Smooth muscle cell (in vitro differentiated cells): Measurements from ENCODE around the gene CYB5B. TPM values are rescaled to one million over a fixed set of nuclear protein-coding genes. Genes with fewer than 3 reads are reported as not detected.

ENCODE experiments used
- DNase-seq: peaks from one replicate; lab custom pipeline; 2025; ENCODE audit not compliant: unreplicated experiment; lab: John Stamatoyannopoulos, UW
- H2AFZ ChIP-seq: fragments of 200-600 bp; sonication (generic); 2 replicates; pipeline ENCODE4 v1.6.0; 2016; ENCODE audit warnings: antibody characterized with exemption, low read depth, mild to moderate bottlenecking
- H3F3A ChIP-seq: fragments of 200-600 bp; sonication (generic); 2 replicates; pipeline ENCODE4 v1.6.0; 2017; ENCODE audit warnings: antibody characterized with exemption, low read depth
- H3K27ac ChIP-seq: fragments of 200-600 bp; sonication (generic); 2 replicates; pipeline ENCODE4 v1.5.1; 2016; ENCODE audit warnings: low read depth, mild to moderate bottlenecking
- H3K27me3 ChIP-seq: fragments of 200-600 bp; sonication (generic); 2 replicates; pipeline ENCODE4 v1.6.1; 2016; ENCODE audit warnings: low read depth, mild to moderate bottlenecking
- H3K36me3 ChIP-seq: fragments of 200-600 bp; sonication (generic); 2 replicates; pipeline ENCODE4 v1.5.1; 2016; ENCODE audit warnings: low read depth
- H3K4me1 ChIP-seq: fragments of 200-600 bp; sonication (generic); 2 replicates; pipeline ENCODE4 v1.5.1; 2016; ENCODE audit warnings: low read depth
- H3K4me2 ChIP-seq: fragments of 200-600 bp; sonication (generic); 2 replicates; pipeline ENCODE4 v1.6.0; 2016; ENCODE audit warnings: mild to moderate bottlenecking
- H3K4me3 ChIP-seq: fragments of 200-600 bp; sonication (generic); 2 replicates; pipeline ENCODE4 v1.5.1; 2016; ENCODE audit warnings: mild to moderate bottlenecking
- H3K79me2 ChIP-seq: fragments of 200-600 bp; sonication (generic); 2 replicates; pipeline ENCODE4 v1.6.0; 2016; ENCODE audit warnings: low read depth, mild to moderate bottlenecking
- H3K9ac ChIP-seq: fragments of 200-600 bp; sonication (generic); 2 replicates; pipeline ENCODE4 v1.6.0; 2016; ENCODE audit warnings: low read depth
- H3K9me3 ChIP-seq: fragments of 200-600 bp; sonication (generic); replicated peaks from 2 replicates; pipeline ENCODE4 v1.5.1; 2016; ENCODE audit warnings: low read depth
- H4K20me1 ChIP-seq: fragments of 200-600 bp; sonication (generic); 2 replicates; pipeline ENCODE4 v1.6.0; 2016; ENCODE audit warnings: low read depth
- WGBS: methylation state at CpG from one replicate; pipeline ENCODE4 v1.1.7; 2016; ENCODE audit warnings: low lambda C conversion rate; 5-methylcytosine and 5-hydroxymethylcytosine counted together
- polyA plus RNA-seq: library from polyadenylated mRNA; unstranded; fragments of >200 nt; fragmentation: Nextera tagmentation; extraction: Ambion mirVana; gene quantifications from 2 replicates; pipeline ENCODE4 v1.2.1, GENCODE V29; 2016
- total RNA-seq: library from RNA; depleted of rRNA; stranded (reverse); fragments of >200 nt; gene quantifications from 2 replicates; pipeline ENCODE4 v1.2.3, GENCODE V29; 2014
- TF ChIP-seq, protein P1 (sequence below): fragments of 200-600 bp; sonication (generic); IDR thresholded peaks from 2 replicates; pipeline ENCODE4 v1.5.1; 2017; ENCODE audit warnings: borderline replicate concordance, mild to moderate bottlenecking, antibody characterized with exemption; ENCODE audit not compliant: insufficient read depth, poor library complexity, severe bottlenecking

Gene CYB5B
- total and polyA plus RNA-seq, 2 experiments from 2014 or later: 64.0 to 99.8 TPM

DNA sequence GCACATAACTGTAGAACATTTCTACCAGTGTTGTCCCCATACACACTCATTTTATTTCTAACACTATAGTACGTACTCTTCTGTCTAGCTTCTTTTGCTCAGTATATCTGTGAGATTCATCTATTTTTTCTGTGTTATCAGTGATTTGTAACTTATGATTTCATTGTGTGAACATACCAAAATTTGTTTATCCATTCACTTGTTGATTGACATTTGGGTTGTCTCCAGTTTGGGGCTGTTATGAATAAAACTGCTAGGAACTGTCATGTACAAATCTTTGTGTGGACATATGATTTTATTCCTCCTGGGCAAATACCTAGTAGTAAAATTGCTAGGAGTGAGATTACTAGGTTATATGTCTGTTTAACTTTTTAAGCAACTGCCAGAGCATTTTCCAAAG is 9.6 kb downstream of the CYB5B start:
- Histone ChIP-seq H3F3A (no peaks in the 10 kb centered on the region), H3K4me1 (no peaks in the 10 kb centered on the region), H3K4me3 (no peak overlapping the region), H3K36me3 (peaks cover 4% of the 10 kb centered on the region), H2AFZ (no peak overlapping the region), H3K27ac (no peak overlapping the region), H3K9me3 (no peaks in the 10 kb centered on the region), H3K4me2 (no peak overlapping the region), H3K27me3 (no peaks in the 10 kb centered on the region), H3K79me2 (peaks cover 78% of the 10 kb centered on the region), H3K9ac (no peak overlapping the region), H4K20me1 (peaks cover 24% of the 10 kb centered on the region)
- TF ChIP-seq, protein P1, sequence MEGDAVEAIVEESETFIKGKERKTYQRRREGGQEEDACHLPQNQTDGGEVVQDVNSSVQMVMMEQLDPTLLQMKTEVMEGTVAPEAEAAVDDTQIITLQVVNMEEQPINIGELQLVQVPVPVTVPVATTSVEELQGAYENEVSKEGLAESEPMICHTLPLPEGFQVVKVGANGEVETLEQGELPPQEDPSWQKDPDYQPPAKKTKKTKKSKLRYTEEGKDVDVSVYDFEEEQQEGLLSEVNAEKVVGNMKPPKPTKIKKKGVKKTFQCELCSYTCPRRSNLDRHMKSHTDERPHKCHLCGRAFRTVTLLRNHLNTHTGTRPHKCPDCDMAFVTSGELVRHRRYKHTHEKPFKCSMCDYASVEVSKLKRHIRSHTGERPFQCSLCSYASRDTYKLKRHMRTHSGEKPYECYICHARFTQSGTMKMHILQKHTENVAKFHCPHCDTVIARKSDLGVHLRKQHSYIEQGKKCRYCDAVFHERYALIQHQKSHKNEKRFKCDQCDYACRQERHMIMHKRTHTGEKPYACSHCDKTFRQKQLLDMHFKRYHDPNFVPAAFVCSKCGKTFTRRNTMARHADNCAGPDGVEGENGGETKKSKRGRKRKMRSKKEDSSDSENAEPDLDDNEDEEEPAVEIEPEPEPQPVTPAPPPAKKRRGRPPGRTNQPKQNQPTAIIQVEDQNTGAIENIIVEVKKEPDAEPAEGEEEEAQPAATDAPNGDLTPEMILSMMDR: no peak
- WGBS: 95% methylated on average over 1 of the region's 1 CpG
- DNase-seq: no peak

DNA sequence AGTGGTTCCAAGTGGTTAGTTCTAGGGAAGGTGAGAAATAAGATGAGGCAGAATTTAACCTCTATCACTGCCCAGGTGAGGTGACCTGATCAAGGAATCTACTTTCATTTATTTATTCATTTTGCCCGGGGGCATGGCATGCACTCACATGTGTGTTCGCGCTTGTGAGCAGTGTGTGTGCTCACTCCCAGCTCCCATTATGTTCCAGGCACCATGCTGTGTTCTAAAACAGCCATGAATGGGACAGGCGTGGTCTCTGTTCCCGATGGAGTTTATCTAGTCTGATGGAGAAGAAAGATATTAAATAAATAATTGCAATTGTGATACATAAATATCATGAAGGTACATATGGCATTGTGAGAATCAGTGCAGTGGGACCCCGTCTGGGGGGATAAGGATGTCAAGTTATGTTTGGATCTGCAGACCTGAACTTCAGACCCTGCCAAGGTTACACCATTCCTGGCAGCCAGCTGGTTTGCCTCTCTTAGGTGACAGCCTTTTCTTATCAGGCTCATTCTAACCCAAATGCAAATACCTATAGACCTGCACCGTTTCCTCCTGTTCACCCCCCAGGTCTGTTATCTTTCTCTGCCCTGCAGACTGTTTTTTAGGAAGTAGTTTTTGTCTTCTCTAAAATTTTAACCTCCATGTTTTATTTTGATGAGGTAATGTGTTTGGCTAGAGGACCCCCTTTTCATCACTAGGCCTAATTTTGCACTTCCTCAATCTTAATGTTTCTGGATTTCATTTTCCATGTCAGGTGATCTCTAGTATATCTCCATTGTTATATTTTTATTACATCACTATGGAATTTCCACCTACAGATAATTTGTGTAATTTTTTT is 11.8 kb downstream of the CYB5B start:
- H3K4me2 ChIP-seq: no peak overlapping the region
- no peak overlapping the region for H3K27ac ChIP-seq
- H3K4me1 ChIP-seq: no peaks in the 10 kb centered on the region
- H3K4me3 ChIP-seq: no peak overlapping the region
- TF ChIP-seq, protein P1: no peak
- WGBS: 93% methylated on average over 7 of the region's 7 CpGs
- H3K36me3 ChIP-seq: no peaks in the 10 kb centered on the region
- no peak overlapping the region for H3K9ac ChIP-seq
- no peak overlapping the region for H2AFZ ChIP-seq
- H4K20me1 ChIP-seq: peaks cover 35% of the 10 kb centered on the region
- peaks cover 81% of the 10 kb centered on the region for H3K79me2 ChIP-seq
- no peaks in the 10 kb centered on the region for H3K9me3 ChIP-seq
- no peak for DNase-seq
- H3F3A ChIP-seq: no peaks in the 10 kb centered on the region
- H3K27me3 ChIP-seq: no peaks in the 10 kb centered on the region

DNA sequence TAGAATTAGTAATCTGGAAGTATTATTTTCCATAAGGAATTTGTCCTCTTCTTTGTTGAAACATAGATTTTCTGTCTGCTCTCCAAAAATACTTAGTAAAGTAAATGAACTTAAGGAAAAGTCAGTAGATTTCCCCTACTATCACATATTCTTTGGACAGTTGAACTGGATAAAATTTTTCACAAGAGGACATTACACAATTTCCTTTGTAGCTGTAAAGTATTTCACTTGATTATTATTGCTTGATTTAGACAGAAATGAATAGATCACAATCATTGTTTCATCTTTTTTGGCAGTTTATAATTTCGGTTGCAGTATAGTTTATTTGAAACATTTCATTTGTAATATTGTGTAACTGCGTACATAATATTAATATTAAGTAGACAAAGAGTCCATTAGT is 12.5 kb downstream of the CYB5B start:
- no peak overlapping the region for H3K9ac ChIP-seq
- H3K4me3 ChIP-seq: no peak overlapping the region
- H3K27me3 ChIP-seq: no peaks in the 10 kb centered on the region
- no peaks in the 10 kb centered on the region for H3F3A ChIP-seq
- TF ChIP-seq, protein P1: no peak
- no peak for DNase-seq
- H2AFZ ChIP-seq: no peak overlapping the region
- H3K4me2 ChIP-seq: no peak overlapping the region
- peaks cover 81% of the 10 kb centered on the region for H3K79me2 ChIP-seq
- H3K27ac ChIP-seq: no peak overlapping the region
- H3K4me1 ChIP-seq: no peaks in the 10 kb centered on the region
- no peaks in the 10 kb centered on the region for H3K9me3 ChIP-seq
- peaks cover 42% of the 10 kb centered on the region for H4K20me1 ChIP-seq
- 97% methylated on average over 2 of the region's 2 CpGs for WGBS
- no peaks in the 10 kb centered on the region for H3K36me3 ChIP-seq

DNA sequence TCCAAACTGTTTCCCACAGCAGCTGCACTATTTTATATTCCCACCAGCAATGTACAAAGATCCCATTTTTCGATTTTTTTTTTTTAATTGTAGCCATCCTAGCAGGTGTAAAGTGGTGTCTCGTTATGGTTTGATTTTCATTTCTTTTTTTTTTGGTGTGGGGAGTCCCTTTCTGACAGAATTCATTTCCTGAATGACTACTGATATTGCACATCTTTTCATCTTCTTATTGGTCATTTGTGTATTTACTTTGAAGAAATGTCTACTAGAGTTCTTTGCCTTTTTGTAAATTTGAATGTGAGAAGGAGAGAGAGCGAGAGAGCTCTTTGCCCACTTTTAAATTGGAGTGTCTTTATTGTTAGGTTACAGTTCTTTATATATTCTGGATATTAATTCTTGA is 14.0 kb downstream of the CYB5B start:
- Histone ChIP-seq H3K79me2 (peaks cover 95% of the 10 kb centered on the region), H2AFZ (no peak overlapping the region), H3K36me3 (no peaks in the 10 kb centered on the region), H3K4me3 (no peak overlapping the region), H3K4me1 (no peaks in the 10 kb centered on the region), H3F3A (no peaks in the 10 kb centered on the region), H4K20me1 (peaks cover 42% of the 10 kb centered on the region), H3K4me2 (no peak overlapping the region), H3K9me3 (no peaks in the 10 kb centered on the region), H3K9ac (no peak overlapping the region), H3K27me3 (no peaks in the 10 kb centered on the region), H3K27ac (no peak overlapping the region)
- WGBS: 98% methylated on average over 3 of the region's 3 CpGs
- TF ChIP-seq, protein P1: no peak
- no peak for DNase-seq
